NB4 (cell line): Measurements from ENCODE around the gene HSPBP1.
"Not testable (repeated sequence)": the region's sequence is repeated elsewhere in the genome, so short reads cannot be mapped to it uniquely, and the experiment has no call there.

Experiments
- DNase-seq: peaks from one replicate; pipeline ENCODE4 v3.0.0; 2010; ENCODE audit warnings: low read depth
- H3K4me3 ChIP-seq: one replicate; pipeline ENCODE4 v1.5.1; 2011; ENCODE audit warnings: mild to moderate bottlenecking, low read depth, low read length, moderate library complexity
- CTCF ChIP-seq: IDR thresholded peaks from one replicate; pipeline ENCODE4 v1.5.1; 2012; ENCODE audit warnings: low read depth, low read length
- MAX ChIP-seq: IDR thresholded peaks from 2 replicates; pipeline ENCODE4 v1.6.1; 2011; ENCODE audit warnings: low read depth, low read length
- MYC ChIP-seq: IDR thresholded peaks from 2 replicates; pipeline ENCODE4 v1.6.1; 2011; ENCODE audit warnings: low read depth, low read length
- POLR2A ChIP-seq: IDR thresholded peaks from 2 replicates; pipeline ENCODE4 v1.6.1; 2011; ENCODE audit warnings: mild to moderate bottlenecking; ENCODE audit not compliant: insufficient read length; ENCODE audit errors: extremely low read depth

HSPBP1 gene

GRCh38 chr19:55279770-55280643 lies at the start of gene HSPBP1:
Gene HSPBP1, minus strand, starts transcription at chr19:55280110. Its CDS starts 502 bp downstream, at chr19:55279608.
- peak within 1 kb of the TSS; percentile 77 for H3K4me3 ChIP-seq
- peak; percentile 92 for DNase-seq
- TF ChIP-seq MYC, result peak; percentile 47
- TF ChIP-seq CTCF, result no peak
- TF ChIP-seq MAX, result peak; percentile 57; the same call in 1 of the 2 replicates
- TF ChIP-seq POLR2A, result peak; percentile 23

GRCh38 chr19:55328774-55329318 lies 48.9 kb upstream of the HSPBP1 start:
- not testable (repeated sequence) for DNase-seq, H3K4me3 ChIP-seq

- DNase-seq, result no peak
- H3K4me3 ChIP-seq, result no peak within 1 kb of the TSS
- TF ChIP-seq MYC (no peak), CTCF (no peak), POLR2A (no peak), MAX (no peak)
These were observed 45.3 kb upstream of the HSPBP1 start, which contains the start of gene TMEM150B for GRCh38 chr19:55325172-55325571. Gene TMEM150B, minus strand, starts transcription at chr19:55325341. Its CDS starts 4,305 bp downstream, at chr19:55321036.

GRCh38 chr19:55324662-55325061 lies 44.8 kb upstream of the HSPBP1 start:
- no peak overlapping the region for H3K4me3 ChIP-seq
- TF ChIP-seq CTCF, result no peak
- no peak for TF ChIP-seq MAX
- no peak for TF ChIP-seq POLR2A
- TF ChIP-seq MYC, result no peak
- no peak for DNase-seq

GRCh38 chr19:55322204-55322885 lies 42.4 kb upstream of the HSPBP1 start:
- H3K4me3 ChIP-seq, result no peak overlapping the region
- no peak for DNase-seq
- TF ChIP-seq MYC, result no peak
- no peak for TF ChIP-seq MAX
- TF ChIP-seq CTCF, result no peak
- no peak for TF ChIP-seq POLR2A
